Right lung (tissue), 5 donors: ENCODE results near the gene ACACA. TPM values are rescaled to one million over a fixed set of nuclear protein-coding genes. Genes with fewer than 3 reads are reported as not detected.
"Not testable (repeated sequence)": the region's sequence is repeated elsewhere in the genome, so short reads cannot be mapped to it uniquely, and the experiment has no call there.

ENCODE experiments used
- DNase-seq, 2 donors: peaks; one replicate each; pipeline ENCODE4 v3.0.0-alpha.2; 2013
- polyA plus RNA-seq, 5 donors: library from polyadenylated mRNA; unstranded; fragments of 120-200 nt; gene quantifications; one replicate each; pipeline versions ENCODE4 v1.2.1 to v1.2.3, GENCODE V29; 2013; ENCODE audit warnings: inconsistent platforms in 1 of 5, low replicate concordance in 1 of 5; ENCODE audit not compliant: insufficient read length in 5 of 5, insufficient read depth in 1 of 5

ACACA gene
- polyA plus RNA-seq, 5 donors: 40.8 to 60.5 (median 49.2) TPM

- no peak for DNase-seq
Observed at GRCh38 chr17:37177254-37177870, 229.3 kb downstream of the ACACA start.

GRCh38 chr17:37176723-37177122, 229.9 kb downstream of the ACACA start:
- no peak for DNase-seq

GRCh38 chr17:37174205-37174604, 232.4 kb downstream of the ACACA start:
- DNase-seq: peak in 1 of 2 donors; percentile 15

DNA sequence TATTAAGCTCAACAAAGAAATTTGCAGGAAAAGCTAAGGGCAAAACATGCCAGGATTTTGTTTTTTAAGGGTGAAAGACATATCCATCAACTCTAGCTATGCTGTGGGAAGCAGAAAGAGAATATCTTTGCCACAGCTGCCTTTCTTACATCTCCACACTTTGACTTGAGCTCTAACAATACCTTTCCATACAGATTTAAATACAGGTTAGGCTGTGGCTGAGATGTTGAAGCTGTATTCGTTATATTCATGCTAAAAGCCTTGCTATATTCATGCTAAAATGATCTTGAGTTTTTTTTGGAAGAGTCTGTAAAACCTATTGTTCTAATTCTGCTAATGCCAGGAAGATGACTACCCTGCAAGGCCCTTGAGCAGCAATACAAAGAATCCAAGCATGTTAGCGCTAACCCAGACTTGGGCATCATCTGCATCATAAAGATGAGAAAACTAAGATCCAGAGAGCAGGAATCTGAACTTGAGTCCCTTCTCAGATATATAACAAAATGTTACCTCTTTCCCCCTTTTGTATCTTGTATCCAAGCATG, 235.7 kb downstream of the ACACA start:
- DNase-seq: no peak

DNA sequence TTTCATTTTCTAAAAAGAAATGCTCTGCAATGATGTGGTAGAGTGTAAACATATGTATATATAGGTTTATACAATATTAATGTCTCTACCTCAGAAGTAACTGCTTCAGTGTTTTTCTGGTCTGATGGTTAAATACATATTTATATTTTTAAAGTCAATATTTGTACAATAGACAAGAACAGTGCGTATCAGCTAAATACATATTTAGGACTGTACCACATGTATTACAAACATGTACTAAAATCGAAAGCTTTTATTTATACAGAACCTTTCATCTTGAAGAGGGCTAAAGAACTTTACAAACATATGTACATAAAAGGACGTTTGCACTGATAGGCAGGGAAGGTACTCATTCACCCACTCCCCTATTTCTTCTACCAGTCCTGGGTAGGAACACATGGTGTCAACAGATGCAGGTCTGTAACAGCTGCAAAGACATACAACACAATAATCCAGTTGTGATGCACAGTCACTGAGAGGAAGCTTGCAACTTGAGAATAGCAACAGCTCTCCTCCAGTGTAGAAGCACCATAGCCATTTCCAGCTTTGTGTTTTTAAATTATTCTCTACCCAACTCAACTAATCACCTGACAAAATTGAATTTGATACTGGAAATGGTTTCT, 237.8 kb downstream of the ACACA start:
- DNase-seq: no peak

GRCh38 chr17:37167756-37168155, 238.9 kb downstream of the ACACA start:
- no peak for DNase-seq

DNA sequence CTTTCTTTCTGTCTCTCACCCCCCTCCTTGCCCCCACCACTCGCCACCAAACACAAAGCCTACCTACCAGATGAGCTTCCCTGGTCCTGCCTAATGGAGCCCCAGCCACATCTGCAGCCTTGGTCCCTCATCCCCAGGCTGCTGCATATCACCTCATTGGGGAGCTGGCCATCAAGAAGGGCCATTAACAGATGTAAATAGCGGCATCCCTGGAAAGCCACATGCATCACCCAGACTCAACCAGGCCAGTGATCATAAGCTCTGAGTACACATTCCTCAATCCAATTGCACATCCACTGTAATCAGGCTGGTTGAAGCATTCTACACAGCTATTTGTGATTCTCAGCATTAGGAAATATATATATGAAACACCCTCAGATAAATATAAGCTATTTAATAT, 242.6 kb downstream of the ACACA start:
- no peak for DNase-seq

DNA sequence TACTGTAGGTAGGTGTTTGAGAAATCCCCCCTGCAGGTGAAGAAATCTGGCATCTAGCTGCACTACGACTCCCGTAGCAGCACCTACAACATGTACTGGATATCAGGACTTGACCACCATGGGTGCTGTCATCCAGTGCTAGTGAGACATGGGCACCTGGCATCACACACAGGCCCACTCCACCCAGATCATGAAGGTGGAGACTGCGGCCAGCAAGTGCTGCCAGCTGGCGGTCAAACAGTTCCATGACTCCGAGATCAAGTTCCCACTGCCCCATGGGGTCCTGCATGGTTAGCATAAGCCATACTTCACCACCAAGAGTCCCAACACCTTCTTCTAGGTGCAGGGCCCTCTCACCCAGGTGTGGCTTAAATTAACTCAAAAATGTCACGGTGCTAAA, 243.8 kb downstream of the ACACA start:
- no peak for DNase-seq

GRCh38 chr17:37160944-37161343, 245.7 kb downstream of the ACACA start:
- no peak for DNase-seq

GRCh38 chr17:37158290-37158689, 248.3 kb downstream of the ACACA start:
- no peak for DNase-seq

DNA sequence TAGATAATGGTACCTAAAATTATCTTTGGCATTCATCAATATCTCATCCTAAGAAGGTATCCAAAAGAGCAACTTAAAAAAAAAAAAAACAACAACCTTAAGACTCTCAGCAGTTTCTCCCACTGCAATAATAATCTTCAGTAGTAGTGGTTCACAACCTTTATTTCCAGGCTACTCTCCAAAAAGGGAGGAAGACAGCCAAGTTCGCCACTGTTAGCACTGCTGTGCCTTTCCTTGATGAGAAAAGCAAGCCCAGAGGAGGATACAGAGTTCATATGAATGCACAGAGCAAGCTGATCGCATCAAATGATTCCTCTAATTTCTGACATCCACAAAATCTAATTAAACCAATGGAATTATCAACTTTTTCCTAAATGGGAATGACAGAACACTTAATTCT, 258.5 kb downstream of the ACACA start:
- peak; percentile 15 to 35 for DNase-seq

GRCh38 chr17:37147301-37147812, 259.3 kb downstream of the ACACA start:
- no peak for DNase-seq

GRCh38 chr17:37146086-37147064, 260.3 kb downstream of the ACACA start:
- DNase-seq: no peak

GRCh38 chr17:37144075-37144701, 262.4 kb downstream of the ACACA start:
- DNase-seq: no peak

DNA sequence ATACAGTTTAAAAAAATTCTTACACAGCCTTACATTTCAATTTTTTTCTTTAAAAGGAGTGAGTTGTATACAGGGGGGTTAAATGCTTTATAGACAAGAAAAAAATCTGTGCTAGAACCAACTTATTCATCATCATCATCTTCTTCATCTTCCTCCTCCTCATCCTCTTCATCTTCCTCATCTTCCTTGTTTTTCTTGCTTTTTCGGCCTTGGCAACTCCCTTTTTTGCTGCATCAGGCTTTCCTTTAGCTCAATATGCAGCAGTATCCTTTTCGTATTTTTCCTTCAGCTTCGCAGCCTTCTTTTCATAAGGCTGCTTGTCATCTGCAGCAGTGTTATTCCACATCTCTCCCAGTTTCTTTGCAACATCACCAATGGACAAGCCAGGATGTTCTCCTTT, 263.1 kb downstream of the ACACA start:
- not testable (repeated sequence) for DNase-seq

DNA sequence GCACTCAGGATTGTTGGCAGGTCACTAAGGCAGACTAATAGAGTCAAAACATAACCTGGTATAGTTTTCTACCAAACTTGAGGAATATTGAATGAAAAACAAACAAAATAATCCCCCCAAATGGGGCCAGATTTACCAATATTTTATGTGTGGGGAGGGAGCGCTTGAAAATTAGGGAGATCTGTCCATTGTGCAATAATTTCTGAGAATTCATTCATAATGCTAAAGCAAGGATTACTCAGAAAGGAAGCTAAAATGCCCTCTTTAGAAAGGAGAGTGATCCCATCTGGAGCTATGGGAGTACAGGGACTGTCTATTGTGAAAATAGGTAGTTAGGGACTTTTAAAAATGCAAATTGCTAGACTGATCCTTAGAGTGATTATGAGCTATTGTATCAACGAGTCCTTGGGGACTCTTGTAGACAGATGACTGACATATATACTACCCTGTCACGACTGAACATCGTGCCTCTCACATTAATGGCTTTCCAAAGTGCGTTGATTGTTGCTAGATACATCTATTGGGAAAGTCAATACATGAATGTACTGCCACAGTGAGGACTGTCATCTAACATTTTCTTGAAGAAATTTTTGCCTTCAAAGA, 264.2 kb downstream of the ACACA start:
- no peak for DNase-seq

GRCh38 chr17:37138571-37139120, 268.0 kb downstream of the ACACA start:
- DNase-seq: no peak

DNA sequence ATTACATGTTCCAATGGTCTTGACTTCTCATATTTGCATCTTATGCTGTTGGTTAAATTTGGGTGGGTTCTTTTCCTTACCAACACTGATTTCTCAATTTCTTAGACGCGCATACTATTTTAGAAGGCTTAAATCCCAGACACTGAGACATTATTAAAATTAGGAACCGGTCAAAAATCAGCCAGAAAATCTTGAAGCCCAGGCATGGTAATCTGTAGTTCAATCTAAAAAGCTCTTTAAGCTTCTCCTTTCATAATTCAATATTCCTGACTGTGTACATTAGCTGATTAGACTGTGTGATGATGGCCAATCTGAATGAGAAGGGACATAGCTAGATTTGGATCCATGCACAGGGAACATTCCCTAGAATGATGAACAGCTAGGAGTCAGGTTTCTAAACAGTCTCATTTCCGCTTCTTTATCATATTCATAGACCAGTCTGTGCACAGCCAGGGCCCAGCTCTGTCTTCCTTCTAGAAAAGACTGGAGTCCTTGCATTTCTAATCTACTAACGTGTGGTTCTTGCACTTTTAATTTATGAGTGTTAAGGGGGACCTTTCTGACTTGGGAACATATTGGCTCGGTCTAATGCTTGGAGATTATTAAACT, 268.6 kb downstream of the ACACA start:
- DNase-seq: no peak

GRCh38 chr17:37137070-37137610, 269.5 kb downstream of the ACACA start:
- no peak for DNase-seq

- no peak for DNase-seq
Observed at GRCh38 chr17:37135576-37135975, 271.1 kb downstream of the ACACA start.
